ENCODE results near the gene ANO9.
"Not testable (repeated sequence)": the region's sequence is repeated elsewhere in the genome, so short reads cannot be mapped to it uniquely, and the experiment has no call there.

ANO9 gene

DNA sequence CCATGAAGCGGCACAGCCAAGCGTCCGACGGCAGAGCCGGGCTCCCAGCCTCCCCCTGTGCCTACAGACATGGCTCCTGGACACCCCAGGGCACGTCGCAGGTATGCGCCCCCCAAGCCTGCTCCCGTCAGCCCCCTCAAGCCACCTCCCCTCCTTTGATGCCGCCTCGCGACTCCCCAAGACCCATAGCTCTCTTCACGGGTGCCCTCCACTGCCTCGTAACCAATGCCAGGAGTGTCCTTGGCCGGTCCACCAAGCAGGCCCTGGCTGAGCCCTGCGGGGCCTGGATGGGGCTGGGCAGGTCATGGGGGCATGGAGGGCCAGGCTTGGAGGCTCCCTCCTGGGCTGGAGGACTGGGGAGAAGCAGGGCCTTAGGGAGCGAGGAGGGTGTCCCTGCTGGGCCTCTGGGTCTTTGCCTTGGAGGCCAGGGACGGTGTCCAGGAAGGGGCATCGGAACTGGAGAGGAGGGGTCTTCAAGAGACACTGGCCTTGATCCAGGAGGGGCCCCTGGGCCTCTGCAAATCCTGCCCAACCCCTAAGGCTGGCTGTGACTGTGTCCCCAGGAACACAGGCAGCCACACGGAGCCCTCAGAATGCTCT, 9.2 kb downstream of the ANO9 start:
- no peak for DNase-seq (ENCODE audit: low read depth)
- no peak for TF ChIP-seq CTCF (IDR thresholded peaks at IDR 0.05; ENCODE audit: low read length, missing control alignments)
- no peak overlapping the region for H3K4me3 ChIP-seq (replicated peaks; ENCODE audit: low read depth, low read length)

- DNase-seq (ENCODE audit: low read depth): no peak
- no peak for TF ChIP-seq CTCF (IDR thresholded peaks at IDR 0.05; ENCODE audit: low read length, missing control alignments)
- no peak overlapping the region for H3K4me3 ChIP-seq (replicated peaks; ENCODE audit: low read depth, low read length)
Measured at GRCh38 chr11:431921-432320, 9.9 kb downstream of the ANO9 start.

DNA sequence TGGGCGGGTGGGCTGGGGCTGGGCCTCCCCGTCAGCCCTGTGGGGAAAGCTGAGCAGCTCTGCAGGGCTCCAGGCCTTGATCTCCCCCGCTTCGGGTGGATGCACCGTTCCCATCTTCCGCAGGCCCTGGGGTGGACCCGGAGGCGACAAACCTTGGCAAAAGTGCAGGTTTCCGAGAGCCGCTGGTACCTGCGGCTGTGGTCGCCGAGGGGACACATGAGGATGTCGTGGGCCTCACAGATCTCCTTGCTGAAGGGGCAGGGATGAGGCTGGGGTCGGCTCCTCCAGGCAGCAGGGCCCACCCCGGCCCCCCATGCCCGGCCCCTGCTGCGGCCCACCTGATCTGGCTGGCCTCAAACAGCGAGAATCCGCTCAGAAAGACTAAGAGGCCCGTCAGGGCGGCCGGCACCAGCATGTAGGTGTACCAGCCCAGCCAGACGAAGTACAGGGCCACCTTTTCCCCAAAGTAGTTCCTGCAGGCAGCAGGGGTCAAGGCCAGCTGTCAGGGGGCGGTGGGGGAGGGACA, 11.8 kb downstream of the ANO9 start:
- H3K4me3 ChIP-seq (replicated peaks; ENCODE audit: low read depth, low read length): no peak overlapping the region
- TF ChIP-seq CTCF (IDR thresholded peaks at IDR 0.05; ENCODE audit: low read length, missing control alignments): no peak
- no peak for DNase-seq (ENCODE audit: low read depth)

DNA sequence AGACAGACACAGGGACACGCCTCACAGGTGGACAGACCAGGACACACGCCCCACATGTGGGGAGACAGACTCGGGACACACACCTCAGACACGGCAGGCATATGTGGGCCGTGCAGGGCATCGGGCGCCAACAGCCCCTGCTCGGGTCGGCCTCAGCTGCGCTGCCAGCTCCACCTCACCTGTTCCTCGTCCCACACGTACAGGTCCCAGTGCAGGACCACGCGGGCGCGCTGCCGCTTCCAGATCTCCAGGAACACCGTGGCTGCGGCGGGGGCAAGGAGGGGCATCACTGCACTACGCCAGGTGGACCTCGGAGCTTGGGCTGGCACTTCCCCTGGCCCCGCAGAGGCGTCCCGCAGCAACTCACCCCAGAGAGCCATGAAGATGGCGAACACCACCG, 12.4 kb downstream of the ANO9 start:
- no peak overlapping the region for H3K4me3 ChIP-seq (replicated peaks; ENCODE audit: low read depth, low read length)
- TF ChIP-seq CTCF (IDR thresholded peaks at IDR 0.05; ENCODE audit: low read length, missing control alignments): no peak
- DNase-seq (ENCODE audit: low read depth): no peak

DNA sequence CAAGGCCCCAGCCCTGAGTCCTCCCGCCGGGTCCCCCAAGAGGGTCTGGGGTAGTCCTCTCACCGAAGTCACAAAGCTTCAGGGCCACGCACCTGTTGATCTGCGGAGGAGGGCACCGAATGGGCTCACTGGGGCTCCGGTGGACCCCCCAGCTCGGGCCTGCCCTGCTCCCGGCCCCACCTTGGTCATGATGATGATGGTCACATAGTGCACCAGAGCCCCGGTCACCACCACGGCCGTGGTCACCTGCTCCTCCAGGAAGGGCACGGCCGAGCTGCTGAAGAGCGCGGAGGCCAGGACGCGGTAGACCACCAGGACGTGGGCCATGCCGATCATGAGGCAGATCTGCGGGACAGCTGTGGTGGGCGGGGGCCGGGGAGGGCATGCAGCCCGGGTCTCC, 13.5 kb downstream of the ANO9 start:
- H3K4me3 ChIP-seq (replicated peaks; ENCODE audit: low read depth, low read length): no peak overlapping the region
- DNase-seq (ENCODE audit: low read depth): no peak
- TF ChIP-seq CTCF (IDR thresholded peaks at IDR 0.05; ENCODE audit: low read length, missing control alignments): no peak

DNA sequence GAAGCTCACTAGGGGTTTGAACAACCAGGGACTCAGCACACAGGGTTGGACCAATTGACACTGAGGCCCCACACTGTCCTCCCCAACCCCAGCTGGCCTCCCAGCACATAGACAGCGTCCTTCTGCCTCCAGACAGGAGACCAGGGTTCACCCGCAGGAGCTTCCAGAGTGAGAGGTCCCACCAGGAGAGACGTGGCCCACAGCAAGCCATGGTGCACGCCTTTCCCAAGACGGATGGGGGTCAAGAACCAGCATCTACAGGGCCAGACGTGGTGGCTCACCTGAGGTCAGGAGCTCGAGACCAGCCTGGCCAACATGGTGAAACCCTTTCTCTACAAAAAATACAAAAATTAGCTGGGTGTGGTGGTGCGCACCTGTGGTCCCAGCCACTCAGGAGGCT, 15.0 kb downstream of the ANO9 start:
- no peak overlapping the region for H3K4me3 ChIP-seq (replicated peaks; ENCODE audit: low read depth, low read length)
- TF ChIP-seq CTCF (IDR thresholded peaks at IDR 0.05; ENCODE audit: low read length, missing control alignments): no peak
- no peak for DNase-seq (ENCODE audit: low read depth)

GRCh38 chr11:425301-425700, 16.5 kb downstream of the ANO9 start:
- DNase-seq (ENCODE audit: low read depth): no peak
- no peak overlapping the region for H3K4me3 ChIP-seq (replicated peaks; ENCODE audit: low read depth, low read length)
- TF ChIP-seq CTCF (IDR thresholded peaks at IDR 0.05; ENCODE audit: low read length, missing control alignments): no peak

DNA sequence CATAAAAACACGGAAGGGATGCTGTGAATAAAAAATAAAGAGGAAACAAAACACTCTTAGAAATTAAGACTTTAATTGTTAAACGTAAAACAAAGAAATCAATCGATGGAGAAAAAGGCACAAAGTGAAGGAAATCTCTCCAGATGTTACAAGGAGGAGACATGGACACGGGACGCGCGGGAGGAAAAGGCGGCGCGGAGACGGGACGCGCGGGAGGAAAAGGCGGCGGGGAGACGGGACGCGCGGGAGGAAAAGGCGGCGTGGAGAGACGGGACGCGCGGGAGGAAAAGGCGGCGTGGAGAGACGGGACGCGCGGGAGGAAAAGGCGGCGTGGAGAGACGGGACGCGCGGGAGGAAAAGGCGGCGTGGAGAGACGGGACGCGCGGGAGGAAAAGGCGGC, 17.0 kb downstream of the ANO9 start:
- H3K4me3 ChIP-seq (replicated peaks; ENCODE audit: low read depth, low read length): not testable (repeated sequence)

More for the DNA sequence above, 17.0 kb downstream of the ANO9 start:
- DNase-seq (ENCODE audit: low read depth): not testable (repeated sequence)

Data from fibroblast of pulmonary artery (primary cell).